CD4-positive, alpha-beta T cell treated with Interferon alpha-2 for 1 hour (primary cell): ENCODE measurements around the gene TIMP2.
"Not testable (repeated sequence)": the region's sequence is repeated elsewhere in the genome, so short reads cannot be mapped to it uniquely, and the experiment has no call there.

Experiments used
- DNase-seq, 2 donors: peaks; one replicate each; pipeline ENCODE4 v3.0.0-alpha.2; 2020 to 2022

TIMP2 gene

GRCh38 chr17:78954684-78955083 is 29.5 kb upstream of the TIMP2 start:
- DNase-seq = no peak

GRCh38 chr17:78953356-78954350 is 28.5 kb upstream of the TIMP2 start:
- DNase-seq = no peak

GRCh38 chr17:78952706-78953105 is 27.5 kb upstream of the TIMP2 start:
- no peak for DNase-seq

GRCh38 chr17:78951967-78952551 is 26.9 kb upstream of the TIMP2 start:
- no peak for DNase-seq

- DNase-seq = no peak
These were observed 25.7 kb upstream of the TIMP2 start for GRCh38 chr17:78950870-78951269.

GRCh38 chr17:78947235-78948149 is 22.3 kb upstream of the TIMP2 start:
- DNase-seq = no peak

- no peak for DNase-seq
These were observed 21.4 kb upstream of the TIMP2 start for GRCh38 chr17:78946631-78947030.

GRCh38 chr17:78946131-78946530 is 20.9 kb upstream of the TIMP2 start:
- DNase-seq = no peak

GRCh38 chr17:78945455-78945854 is 20.3 kb upstream of the TIMP2 start:
- DNase-seq = not testable (repeated sequence)

GRCh38 chr17:78944956-78945355 is 19.8 kb upstream of the TIMP2 start:
- no peak for DNase-seq

- DNase-seq = no peak
These were observed 18.8 kb upstream of the TIMP2 start for GRCh38 chr17:78944026-78944425.

GRCh38 chr17:78940708-78941107 is 15.5 kb upstream of the TIMP2 start:
- no peak for DNase-seq

GRCh38 chr17:78940258-78940657 is 15.1 kb upstream of the TIMP2 start:
- no peak for DNase-seq

GRCh38 chr17:78939615-78940014 is 14.4 kb upstream of the TIMP2 start:
- DNase-seq = no peak

- DNase-seq = no peak
These were observed 12.4 kb upstream of the TIMP2 start for GRCh38 chr17:78937561-78937960.

GRCh38 chr17:78935419-78936323 is 10.5 kb upstream of the TIMP2 start:
- no peak for DNase-seq

GRCh38 chr17:78934681-78935418 is 9.7 kb upstream of the TIMP2 start:
- DNase-seq = no peak

GRCh38 chr17:78933959-78934568 is 8.9 kb upstream of the TIMP2 start:
- no peak for DNase-seq

- peak; percentile 34 to 43 for DNase-seq
These were observed 8.1 kb upstream of the TIMP2 start for GRCh38 chr17:78933025-78933958.
